ENCODE measurements around the gene SSB. TPM values are rescaled to one million over a fixed set of nuclear protein-coding genes. Genes with fewer than 3 reads are reported as not detected.

Gene SSB
- total and polyA plus RNA-seq, 4 donors, result 58.0 to 116 (median 71.3) TPM

DNA sequence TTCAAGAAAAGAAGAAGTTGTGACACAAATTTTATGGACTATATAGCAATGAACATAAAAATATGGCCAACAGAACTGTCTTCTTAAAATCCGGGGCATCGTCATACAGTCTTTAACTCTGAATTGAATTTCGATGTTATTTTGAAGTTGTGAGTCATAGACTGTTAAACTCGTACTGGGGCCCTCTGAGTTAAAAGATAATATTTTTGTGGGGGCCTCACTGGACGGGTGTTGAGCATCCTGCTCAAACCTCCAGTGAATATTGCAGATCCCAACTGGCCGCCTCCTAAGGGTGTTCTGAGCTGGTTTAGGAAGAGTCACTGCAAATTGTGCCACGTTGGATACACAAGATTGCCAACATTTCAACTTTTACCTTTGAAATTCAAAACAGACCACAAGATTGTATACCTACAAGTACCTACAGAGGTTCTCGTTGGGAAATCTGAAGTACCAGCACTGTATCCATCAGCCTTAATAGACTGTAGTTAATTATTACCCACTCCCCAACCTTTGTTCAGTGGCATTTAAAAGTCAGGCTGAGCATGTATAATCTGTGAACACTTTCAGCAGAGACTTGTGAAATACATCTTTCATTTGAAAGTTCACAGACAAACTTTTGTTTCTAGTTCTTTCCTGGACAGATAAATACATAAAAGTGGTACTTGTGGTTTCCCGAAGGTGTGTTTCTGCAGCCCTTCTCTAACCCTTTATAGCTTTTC is 37.3 kb upstream of the SSB start:
- DNase-seq (peak in 2 of 3 donors; percentile 46 to 72), ATAC-seq (ENCODE audit: insufficient read depth, low FRiP score) (no peak)

DNA sequence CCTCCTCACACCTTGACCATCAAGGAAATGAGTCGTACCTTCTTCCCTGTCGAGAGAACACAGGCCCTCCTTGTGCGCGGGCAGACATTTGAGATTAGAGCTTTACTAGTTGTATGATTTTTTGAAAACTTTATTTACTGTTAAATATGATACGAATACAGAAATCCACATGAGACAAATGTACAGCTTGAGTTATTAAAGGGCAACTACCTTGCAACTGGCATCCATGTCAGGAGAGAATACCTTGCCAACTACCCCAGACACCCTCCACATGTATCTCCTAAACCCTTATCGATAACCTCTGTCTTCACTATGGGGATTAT is 36.7 kb upstream of the SSB start:
- peaks cover 0 to 2% (median 0%) of the 10 kb centered on the region in 4 donors for H3K9me3 ChIP-seq (ENCODE audit: control insufficient read depth in 4 of 4, insufficient read depth in 3 of 4, low read length in 3 of 4)
- no peak overlapping the region for H3K27ac ChIP-seq (ENCODE audit: low read depth in 1 of 2, low read length in 1 of 2)
- DNase-seq (no peak), ATAC-seq (ENCODE audit: insufficient read depth, low FRiP score) (no peak)
- no peaks in the 10 kb centered on the region for H3K4me1 ChIP-seq (ENCODE audit: control insufficient read depth in 5 of 5, insufficient read depth in 5 of 5, low read length in 5 of 5)
- TF ChIP-seq, protein P1, sequence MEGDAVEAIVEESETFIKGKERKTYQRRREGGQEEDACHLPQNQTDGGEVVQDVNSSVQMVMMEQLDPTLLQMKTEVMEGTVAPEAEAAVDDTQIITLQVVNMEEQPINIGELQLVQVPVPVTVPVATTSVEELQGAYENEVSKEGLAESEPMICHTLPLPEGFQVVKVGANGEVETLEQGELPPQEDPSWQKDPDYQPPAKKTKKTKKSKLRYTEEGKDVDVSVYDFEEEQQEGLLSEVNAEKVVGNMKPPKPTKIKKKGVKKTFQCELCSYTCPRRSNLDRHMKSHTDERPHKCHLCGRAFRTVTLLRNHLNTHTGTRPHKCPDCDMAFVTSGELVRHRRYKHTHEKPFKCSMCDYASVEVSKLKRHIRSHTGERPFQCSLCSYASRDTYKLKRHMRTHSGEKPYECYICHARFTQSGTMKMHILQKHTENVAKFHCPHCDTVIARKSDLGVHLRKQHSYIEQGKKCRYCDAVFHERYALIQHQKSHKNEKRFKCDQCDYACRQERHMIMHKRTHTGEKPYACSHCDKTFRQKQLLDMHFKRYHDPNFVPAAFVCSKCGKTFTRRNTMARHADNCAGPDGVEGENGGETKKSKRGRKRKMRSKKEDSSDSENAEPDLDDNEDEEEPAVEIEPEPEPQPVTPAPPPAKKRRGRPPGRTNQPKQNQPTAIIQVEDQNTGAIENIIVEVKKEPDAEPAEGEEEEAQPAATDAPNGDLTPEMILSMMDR (IDR thresholded peaks at IDR 0.05; ENCODE audit: control extremely low read depth, extremely low read depth), result no peak
- no peaks in the 10 kb centered on the region for H3K36me3 ChIP-seq (ENCODE audit: control insufficient read depth in 4 of 4, insufficient read depth in 4 of 4, low read length in 4 of 4)
- H3K4me3 ChIP-seq, result no peak overlapping the region
- H3K27me3 ChIP-seq (ENCODE audit: control insufficient read depth in 3 of 3, insufficient read depth in 3 of 3, low read length in 2 of 3), result no peaks in the 10 kb centered on the region
- no peak overlapping the region for H3K9ac ChIP-seq (ENCODE audit: insufficient read depth in 1 of 2, low read length in 2 of 2)
- WGBS, 2 donors, result 69 to 94% methylated on average over 6 of the region's 6 CpGs

More for the DNA sequence above, 37.3 kb upstream of the SSB start:
- no peaks in the 10 kb centered on the region for H3K4me1 ChIP-seq (ENCODE audit: control insufficient read depth in 5 of 5, insufficient read depth in 5 of 5, low read length in 5 of 5)
- H3K27ac ChIP-seq (ENCODE audit: low read depth in 1 of 2, low read length in 1 of 2), result no peak overlapping the region
- TF ChIP-seq, protein P1 (IDR thresholded peaks at IDR 0.05; ENCODE audit: control extremely low read depth, extremely low read depth), result no peak
- no peaks in the 10 kb centered on the region for H3K36me3 ChIP-seq (ENCODE audit: control insufficient read depth in 4 of 4, insufficient read depth in 4 of 4, low read length in 4 of 4)
- H3K9ac ChIP-seq (ENCODE audit: insufficient read depth in 1 of 2, low read length in 2 of 2), result no peak overlapping the region
- no peak overlapping the region for H3K4me3 ChIP-seq
- no peaks in the 10 kb centered on the region for H3K27me3 ChIP-seq (ENCODE audit: control insufficient read depth in 3 of 3, insufficient read depth in 3 of 3, low read length in 2 of 3)
- 79 to 92% methylated on average over 9 of the region's 9 CpGs for WGBS, 2 donors
- peaks cover 0 to 2% (median 0%) of the 10 kb centered on the region in 4 donors for H3K9me3 ChIP-seq (ENCODE audit: control insufficient read depth in 4 of 4, insufficient read depth in 3 of 4, low read length in 3 of 4)

DNA sequence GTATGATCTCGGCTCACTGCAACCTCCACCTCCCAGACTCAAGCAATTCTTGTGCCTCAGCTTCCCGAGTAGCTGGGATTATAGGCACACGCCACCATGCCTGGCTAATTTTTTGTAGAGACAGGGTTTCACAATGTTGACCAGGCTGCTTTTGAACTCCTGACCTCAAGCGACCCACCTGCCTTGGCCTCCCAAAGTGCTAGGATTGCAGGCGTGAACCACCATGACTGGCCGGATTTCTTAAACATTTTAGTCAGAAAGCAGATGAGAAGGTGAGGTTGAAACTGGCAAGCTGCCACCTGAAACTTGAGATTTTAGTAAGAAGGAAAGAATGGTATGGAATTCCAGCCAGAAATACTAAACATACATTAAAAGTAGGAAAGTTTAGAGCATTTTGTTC is 33.1 kb upstream of the SSB start:
- ATAC-seq (ENCODE audit: insufficient read depth, low FRiP score) (no peak), DNase-seq (peak in 1 of 3 donors; percentile 42)
- no peak overlapping the region for H3K27ac ChIP-seq (ENCODE audit: low read depth in 1 of 2, low read length in 1 of 2)
- H3K4me3 ChIP-seq, result no peak overlapping the region
- peaks cover 0 to 2% (median under 1%) of the 10 kb centered on the region in 4 donors for H3K9me3 ChIP-seq (ENCODE audit: control insufficient read depth in 4 of 4, insufficient read depth in 3 of 4, low read length in 3 of 4)
- no peaks in the 10 kb centered on the region for H3K36me3 ChIP-seq (ENCODE audit: control insufficient read depth in 4 of 4, insufficient read depth in 4 of 4, low read length in 4 of 4)
- H3K9ac ChIP-seq (ENCODE audit: insufficient read depth in 1 of 2, low read length in 2 of 2), result no peak overlapping the region
- peaks cover 0 to 23% (median 19%) of the 10 kb centered on the region in 3 donors for H3K27me3 ChIP-seq (ENCODE audit: control insufficient read depth in 3 of 3, insufficient read depth in 3 of 3, low read length in 2 of 3)
- TF ChIP-seq, protein P1 (IDR thresholded peaks at IDR 0.05; ENCODE audit: control extremely low read depth, extremely low read depth), result no peak
- 82 to 89% methylated on average over 6 of the region's 6 CpGs for WGBS, 2 donors
- H3K4me1 ChIP-seq (ENCODE audit: control insufficient read depth in 5 of 5, insufficient read depth in 5 of 5, low read length in 5 of 5), result peaks cover 0 to 9% (median 4%) of the 10 kb centered on the region in 5 donors

Data from lung (tissue), 12 donors.